Fibroblast of the conjunctiva (primary cell): Measurements from ENCODE around the gene AFDN.

Source experiments
- DNase-seq: peaks from one replicate; pipeline ENCODE4 v3.0.0-alpha.2; 2010; ENCODE audit warnings: low read depth

AFDN gene

GRCh38 chr6:167794161-167795157 is 32.3 kb upstream of the AFDN start:
- no peak for DNase-seq

GRCh38 chr6:167795321-167795811 is 31.3 kb upstream of the AFDN start:
- DNase-seq = no peak

GRCh38 chr6:167795874-167796191 is 30.9 kb upstream of the AFDN start:
- no peak for DNase-seq

- DNase-seq = no peak
Observed at GRCh38 chr6:167796192-167796981, 30.3 kb upstream of the AFDN start.

- no peak for DNase-seq
Observed at GRCh38 chr6:167797011-167797471, 29.7 kb upstream of the AFDN start.

GRCh38 chr6:167797476-167798265 is 29.0 kb upstream of the AFDN start:
- DNase-seq = no peak

- DNase-seq = no peak
Observed at GRCh38 chr6:167798453-167798852, 28.3 kb upstream of the AFDN start.

- DNase-seq = no peak
Observed at GRCh38 chr6:167799033-167799821, 27.5 kb upstream of the AFDN start.

- DNase-seq = no peak
Observed at GRCh38 chr6:167800549-167800948, 26.2 kb upstream of the AFDN start.

- no peak for DNase-seq
Observed at GRCh38 chr6:167801263-167801662, 25.4 kb upstream of the AFDN start.

GRCh38 chr6:167802339-167802738 is 24.4 kb upstream of the AFDN start:
- DNase-seq = no peak

GRCh38 chr6:167803816-167804215 is 22.9 kb upstream of the AFDN start:
- DNase-seq = no peak

GRCh38 chr6:167804281-167805013 is 22.3 kb upstream of the AFDN start:
- DNase-seq = no peak

- no peak for DNase-seq
Observed at GRCh38 chr6:167805349-167806060, 21.2 kb upstream of the AFDN start.

- DNase-seq = no peak
Observed at GRCh38 chr6:167806061-167806700, 20.5 kb upstream of the AFDN start.

- no peak for DNase-seq
Observed at GRCh38 chr6:167807200-167807599, 19.5 kb upstream of the AFDN start.

GRCh38 chr6:167807756-167808155 is 19.0 kb upstream of the AFDN start:
- DNase-seq = no peak

- DNase-seq = no peak
Observed at GRCh38 chr6:167811040-167811439, 15.7 kb upstream of the AFDN start.

GRCh38 chr6:167811442-167812087 is 15.1 kb upstream of the AFDN start:
- DNase-seq = no peak
